GM18868 (cell line): Measurements from ENCODE around the gene RIPK3.
"Not testable (repeated sequence)": the region's sequence is repeated elsewhere in the genome, so short reads cannot be mapped to it uniquely, and the experiment has no call there.

ENCODE experiments used
- ATAC-seq: cut with Tn5 transposase; IDR thresholded peaks from one replicate; pipeline ENCODE4 v1.9.1; 2021; ENCODE audit warnings: mild to moderate bottlenecking, moderate library complexity; ENCODE audit not compliant: unreplicated experiment

RIPK3 gene

DNA sequence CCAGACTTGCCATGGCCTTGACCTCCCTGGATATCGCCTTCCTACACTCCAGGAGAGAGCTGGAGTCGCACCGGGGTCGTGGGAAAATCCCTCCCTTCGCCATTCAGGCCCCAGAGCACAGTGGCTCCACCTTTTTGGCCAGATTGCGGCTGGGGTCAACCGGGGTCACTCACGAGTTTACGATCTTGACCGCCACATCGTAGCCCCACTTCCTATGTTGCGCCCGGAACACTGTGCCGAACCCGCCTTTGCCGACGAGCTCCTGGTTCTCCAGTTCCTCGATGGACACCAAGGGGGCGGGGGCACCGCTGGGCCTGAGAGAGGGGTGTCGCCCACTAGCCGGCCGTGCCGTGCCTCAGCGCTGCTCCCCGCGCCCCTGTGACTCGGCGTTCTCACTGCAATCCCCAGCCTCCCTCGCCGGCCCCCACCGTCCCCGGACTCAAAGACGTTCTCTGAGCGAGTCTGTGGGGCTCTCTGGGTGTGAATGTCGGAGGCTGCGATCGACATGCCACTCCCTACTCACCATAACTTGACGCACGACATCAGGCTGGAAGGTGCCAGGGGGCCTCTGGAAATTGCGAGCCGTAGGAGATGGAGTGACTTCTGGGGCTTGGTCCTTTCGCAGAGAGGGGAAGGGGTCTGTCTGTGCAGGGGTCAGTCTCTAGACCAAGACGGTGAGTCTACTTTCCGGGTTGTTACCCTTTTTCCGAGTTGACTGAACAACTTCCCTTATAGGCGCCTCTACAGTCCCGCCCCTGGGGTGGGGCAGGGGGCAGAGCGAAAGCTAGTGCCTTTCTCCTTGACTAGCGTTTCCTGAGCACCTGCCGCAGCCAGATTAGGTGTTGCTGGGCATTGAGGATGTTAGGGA, at the start of gene RIPK3:
Gene RIPK3 (minus strand): TSS at position 708 of the 868 bp plus-strand sequence. CDS start 165 bp downstream, at position 543.
- ATAC-seq: peak; percentile 95

GRCh38 chr14:24389226-24389848, 49.5 kb upstream of the RIPK3 start:
- ATAC-seq: no peak

DNA sequence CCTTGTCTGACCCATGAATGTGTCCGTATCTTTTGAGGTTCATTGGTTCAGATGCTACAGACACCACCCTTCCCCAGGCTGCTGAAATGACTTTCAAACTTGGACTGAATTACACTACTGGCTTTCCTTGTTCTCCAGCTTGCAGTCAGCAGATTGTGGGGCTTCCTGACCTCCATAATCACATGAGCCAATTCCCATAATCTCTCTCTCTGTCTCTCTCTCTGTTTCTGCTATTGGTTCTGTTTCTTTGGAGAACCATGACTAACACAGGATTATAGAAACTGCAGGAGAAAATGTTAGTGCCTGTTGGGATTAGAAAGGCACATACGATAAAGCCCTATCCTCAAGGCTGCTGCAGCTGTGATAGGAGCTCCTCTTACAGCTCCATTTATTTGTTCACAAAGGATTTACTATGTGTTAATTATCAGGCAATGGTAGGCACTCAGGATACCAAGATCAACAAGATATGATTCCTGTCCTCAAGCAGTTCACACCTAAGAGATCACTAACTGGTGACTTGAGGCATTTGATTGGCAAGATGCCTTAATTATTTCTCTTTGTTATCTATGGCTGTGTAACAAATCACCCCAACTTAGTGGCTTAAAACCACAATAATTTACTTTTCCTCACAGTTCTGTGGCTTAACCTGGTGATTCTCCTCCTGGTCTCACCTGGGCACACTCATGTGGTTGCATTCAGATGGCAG, 48.8 kb upstream of the RIPK3 start:
- no peak for ATAC-seq

DNA sequence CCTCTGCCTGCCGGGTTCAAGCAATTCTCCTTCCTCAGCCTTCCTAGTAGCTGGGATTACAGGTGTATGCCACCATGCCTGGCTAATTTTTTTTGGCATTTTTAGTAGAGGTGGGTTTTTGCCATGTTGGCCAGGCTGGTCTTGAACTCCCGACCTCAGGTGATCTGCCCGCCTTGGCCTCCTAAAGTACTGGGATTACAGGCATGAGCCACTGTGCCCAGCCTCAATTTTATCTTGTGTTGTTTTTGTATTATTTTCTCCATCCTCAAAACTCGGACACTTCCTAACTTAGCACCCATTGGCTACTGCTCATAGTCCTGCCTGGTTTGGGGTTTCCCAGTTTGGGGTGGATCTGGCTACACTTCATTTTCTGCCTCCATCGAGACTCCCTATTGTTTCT, 47.8 kb upstream of the RIPK3 start:
- not testable (repeated sequence) for ATAC-seq

- no peak for ATAC-seq
Observed at GRCh38 chr14:24387009-24387345, 47.2 kb upstream of the RIPK3 start.

- ATAC-seq: no peak
Observed at GRCh38 chr14:24385524-24385923, 45.7 kb upstream of the RIPK3 start.

- no peak for ATAC-seq
Observed at GRCh38 chr14:24384169-24384568, 44.4 kb upstream of the RIPK3 start.

DNA sequence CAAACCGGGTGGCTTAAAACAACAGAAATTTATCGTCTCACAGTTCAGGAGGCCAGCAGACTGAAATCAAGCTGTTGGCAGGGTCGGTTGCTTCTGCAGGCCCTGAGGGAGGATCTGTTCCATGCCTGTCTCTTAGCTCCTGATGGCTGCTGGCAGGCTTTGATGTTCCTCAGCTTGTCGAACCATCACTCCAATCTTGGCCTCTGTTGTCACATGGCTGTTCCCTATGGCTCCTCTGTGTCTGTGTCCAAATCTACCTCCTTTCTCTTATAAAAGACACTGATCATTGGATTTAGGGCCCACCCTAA, 42.2 kb upstream of the RIPK3 start:
- no peak for ATAC-seq

DNA sequence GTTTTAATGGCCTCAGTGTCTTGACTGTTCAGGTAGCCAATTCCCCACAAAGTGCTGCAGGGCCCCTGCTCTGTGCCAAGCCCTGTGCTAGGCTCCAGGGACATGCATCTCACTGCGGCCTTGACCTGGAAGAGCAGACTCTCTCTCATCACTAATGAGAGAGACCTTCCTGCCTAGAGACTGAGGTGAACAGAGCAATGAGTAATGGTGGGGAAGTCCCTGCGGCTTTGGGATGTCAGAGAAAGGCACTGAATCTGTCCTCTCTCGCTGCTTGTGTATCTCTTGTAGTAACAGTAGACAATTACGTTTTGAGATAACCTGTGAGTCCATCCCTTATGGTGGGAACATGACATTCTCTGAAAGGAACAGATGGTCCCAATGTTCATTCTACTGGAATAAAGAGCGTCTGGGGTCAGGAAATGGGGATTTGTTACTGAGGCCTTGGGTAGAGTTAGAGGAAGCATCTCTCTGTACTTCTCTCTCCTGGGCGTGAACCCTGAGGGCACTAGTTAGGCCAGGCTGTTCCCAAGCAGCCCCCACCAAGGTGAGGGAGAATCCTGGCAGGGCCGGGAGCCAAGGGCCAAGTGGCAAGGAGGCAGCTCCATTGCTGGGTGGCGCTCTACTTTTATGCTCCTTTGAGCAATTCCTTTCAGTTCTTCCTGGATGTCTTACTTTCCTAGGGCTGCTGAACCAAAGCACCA, 41.7 kb upstream of the RIPK3 start:
- ATAC-seq: peak; percentile 83

DNA sequence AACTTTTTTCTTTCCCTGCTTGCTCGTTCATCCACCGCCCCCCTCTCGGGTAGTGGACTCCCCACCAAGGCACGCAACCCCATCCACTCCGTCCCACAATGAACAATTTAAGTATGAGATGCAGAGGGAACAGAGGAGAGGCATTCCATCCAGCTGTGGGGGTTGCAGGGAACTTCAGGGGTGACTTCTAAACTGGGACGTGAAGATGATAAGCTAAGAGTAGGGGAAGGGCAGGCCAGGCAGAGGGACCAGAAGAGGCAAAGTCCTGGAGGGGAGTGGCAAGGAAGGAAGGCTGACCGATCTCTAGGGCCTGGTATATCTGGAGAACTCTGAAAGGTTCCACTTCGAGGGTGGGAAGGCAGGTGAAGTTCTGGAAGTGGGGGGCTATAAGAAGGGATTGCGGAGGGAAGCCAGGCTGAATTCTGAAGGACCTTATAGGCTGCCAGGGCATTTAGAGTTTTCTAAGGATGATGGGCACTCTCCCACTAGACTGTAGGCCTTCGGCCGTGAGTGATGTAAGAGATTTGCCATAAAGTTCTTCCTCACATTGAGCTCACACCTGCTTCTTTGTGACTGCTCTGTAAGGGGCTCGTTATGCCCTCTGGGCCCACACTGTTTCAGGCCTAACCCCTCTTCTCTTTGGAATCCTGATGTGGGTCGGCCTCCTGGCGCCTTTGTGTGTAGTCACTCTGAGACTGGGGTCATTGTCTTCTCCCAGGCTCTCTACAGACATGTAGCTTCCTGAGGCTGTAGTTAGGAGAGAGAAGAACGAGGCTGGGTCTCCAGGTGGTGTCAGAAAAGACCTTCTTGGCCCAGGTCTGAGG, 40.3 kb upstream of the RIPK3 start:
- no peak for ATAC-seq

GRCh38 chr14:24378981-24379906, 39.5 kb upstream of the RIPK3 start:
- ATAC-seq: no peak

GRCh38 chr14:24378327-24378726, 38.5 kb upstream of the RIPK3 start:
- ATAC-seq: no peak

- ATAC-seq: no peak
Observed at GRCh38 chr14:24377657-24378056, 37.9 kb upstream of the RIPK3 start.

GRCh38 chr14:24377126-24377525, 37.3 kb upstream of the RIPK3 start:
- ATAC-seq: no peak

DNA sequence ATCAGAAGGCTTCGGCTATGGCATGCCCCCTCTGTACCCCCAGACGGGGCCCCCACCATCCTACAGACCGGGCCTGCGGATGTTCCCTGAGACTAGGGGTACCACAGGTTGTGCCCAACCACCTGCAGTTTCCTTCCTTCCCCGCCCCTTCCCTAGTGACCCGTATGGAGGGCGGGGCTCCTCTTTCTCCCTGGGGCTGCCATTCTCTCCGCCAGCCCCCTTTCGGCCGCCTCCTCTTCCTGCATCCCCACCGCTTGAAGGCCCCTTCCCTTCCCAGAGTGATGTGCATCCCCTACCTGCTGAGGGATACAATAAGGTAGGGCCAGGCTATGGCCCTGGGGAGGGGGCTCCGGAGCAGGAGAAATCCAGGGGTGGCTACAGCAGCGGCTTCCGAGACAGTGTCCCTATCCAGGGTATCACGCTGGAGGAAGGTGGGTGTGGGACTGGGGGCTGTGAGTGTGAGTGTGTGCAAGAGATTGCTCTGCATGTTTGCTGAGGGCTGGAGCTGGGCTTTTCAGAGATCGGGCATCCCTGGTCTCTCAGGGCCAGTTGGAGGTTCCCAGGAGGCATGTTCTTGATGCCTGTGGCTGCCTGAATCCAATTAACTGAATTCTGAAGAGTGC, 36.8 kb upstream of the RIPK3 start:
- no peak for ATAC-seq

GRCh38 chr14:24372701-24373416, 33.1 kb upstream of the RIPK3 start:
- no peak for ATAC-seq

GRCh38 chr14:24371605-24372004, 31.8 kb upstream of the RIPK3 start:
- not testable (repeated sequence) for ATAC-seq

DNA sequence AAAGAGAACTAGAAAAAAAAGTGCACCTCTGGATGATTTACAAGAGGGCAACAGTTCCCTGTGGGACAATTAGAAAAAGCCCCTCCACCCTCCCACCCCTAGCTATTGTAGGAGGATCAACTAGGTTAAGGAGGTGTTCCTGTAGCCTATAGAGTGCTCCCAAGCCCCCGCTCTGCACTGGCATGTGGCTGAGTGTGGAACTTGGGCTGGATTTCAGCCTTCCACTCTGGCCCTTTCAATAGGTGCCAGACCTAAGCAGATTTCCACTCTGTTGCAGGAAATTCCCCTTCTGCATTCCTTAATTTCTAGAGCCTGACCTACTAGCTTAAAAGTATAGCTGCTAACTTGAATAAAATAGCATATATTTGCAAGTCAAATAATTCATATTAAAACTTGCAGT, 31.0 kb upstream of the RIPK3 start:
- no peak for ATAC-seq
